Raji (cell line): ENCODE data around the gene FCHSD1.

Experiments used
- POLR2A ChIP-seq: IDR thresholded peaks from 2 replicates; pipeline ENCODE4 v1.6.1; 2011; ENCODE audit warnings: low read depth, low read length, control low read depth; ENCODE audit not compliant: insufficient read depth

FCHSD1 gene

DNA sequence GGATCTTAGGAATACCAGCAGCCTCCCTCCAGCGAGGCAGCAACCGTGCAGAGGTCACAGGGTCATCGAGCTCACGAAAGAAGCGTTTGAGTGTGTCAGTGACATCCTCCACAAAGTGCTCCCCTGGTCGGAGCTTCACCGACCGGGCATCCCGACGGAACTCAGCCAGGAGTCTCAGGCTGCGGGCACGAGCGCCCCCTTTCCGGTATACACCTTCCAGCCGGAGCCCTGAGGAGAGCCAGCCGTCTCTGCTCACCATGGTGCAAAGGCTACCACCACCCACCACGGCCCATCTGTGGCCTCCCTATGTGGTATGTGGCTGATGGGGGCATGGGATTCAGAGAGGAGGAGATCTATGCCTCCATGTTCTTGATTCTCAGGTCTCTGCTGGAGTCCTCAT is 10.8 kb upstream of the FCHSD1 start:
- TF ChIP-seq POLR2A = no peak

DNA sequence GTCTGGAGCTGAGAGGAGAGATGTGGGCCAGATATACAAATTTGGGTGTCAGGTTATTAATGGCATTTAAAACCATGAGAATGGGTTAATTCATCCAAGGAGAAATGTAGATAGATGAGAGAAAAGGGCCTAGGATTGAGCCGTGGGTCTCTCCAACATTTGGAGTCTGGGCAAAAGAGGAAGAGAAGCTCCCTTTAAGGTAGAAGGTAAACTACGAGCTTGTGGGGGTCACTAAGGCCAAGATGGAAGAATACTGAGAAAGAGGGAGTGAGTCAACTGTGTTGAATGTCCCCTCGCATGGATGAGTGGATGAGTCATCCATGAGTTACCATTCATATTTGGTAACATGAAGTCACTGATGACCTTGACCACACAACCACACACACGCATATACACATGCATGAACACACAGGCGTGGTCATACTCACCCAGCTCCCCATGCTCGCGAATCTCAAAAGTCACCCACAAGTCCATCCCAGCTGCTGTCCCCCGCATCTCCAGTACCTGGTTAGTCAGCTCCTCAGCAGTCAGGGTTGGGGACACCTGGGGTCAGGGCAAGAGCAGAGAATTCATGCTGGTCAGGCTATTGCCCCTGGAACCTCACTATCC is 6.8 kb upstream of the FCHSD1 start:
- TF ChIP-seq POLR2A = no peak

DNA sequence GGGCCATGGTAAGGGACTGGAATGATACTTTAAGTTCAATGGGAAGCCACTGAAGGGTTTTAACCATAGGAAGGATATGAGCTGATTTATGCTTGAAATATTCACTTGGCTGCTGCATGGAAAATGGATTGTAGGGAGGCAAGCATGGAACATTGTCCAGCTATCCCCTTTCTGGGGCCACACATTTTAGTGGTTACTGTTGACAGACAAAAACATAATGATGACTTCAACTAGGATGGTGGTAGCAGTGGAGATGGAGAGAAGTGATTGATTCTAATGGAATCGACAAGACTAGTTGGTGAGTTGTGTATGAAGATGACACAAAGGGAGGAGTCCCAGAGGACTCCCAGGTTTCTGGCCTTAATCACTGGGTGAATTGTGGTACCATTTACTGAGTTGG is 6.2 kb upstream of the FCHSD1 start:
- no peak for TF ChIP-seq POLR2A

DNA sequence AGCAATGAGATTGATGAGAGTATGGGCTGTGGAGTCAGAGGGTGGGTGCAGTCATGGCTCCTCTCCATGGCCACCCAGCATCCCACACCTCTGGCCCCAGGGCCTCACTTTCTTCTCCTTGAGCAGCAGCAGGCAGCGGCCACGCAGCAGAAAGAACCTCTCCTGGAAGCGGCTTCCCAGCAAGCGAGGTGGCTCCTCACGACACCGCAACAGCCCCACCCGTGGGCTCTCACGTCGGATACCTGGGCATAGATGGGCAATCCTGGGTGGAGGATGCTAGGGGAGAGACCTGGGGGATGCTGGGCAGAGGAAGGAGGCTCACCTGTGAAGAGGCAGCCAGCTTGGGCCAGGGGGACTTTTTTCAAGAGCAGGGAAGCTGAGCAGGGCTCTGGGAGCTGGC is 5.2 kb upstream of the FCHSD1 start:
- no peak for TF ChIP-seq POLR2A

DNA sequence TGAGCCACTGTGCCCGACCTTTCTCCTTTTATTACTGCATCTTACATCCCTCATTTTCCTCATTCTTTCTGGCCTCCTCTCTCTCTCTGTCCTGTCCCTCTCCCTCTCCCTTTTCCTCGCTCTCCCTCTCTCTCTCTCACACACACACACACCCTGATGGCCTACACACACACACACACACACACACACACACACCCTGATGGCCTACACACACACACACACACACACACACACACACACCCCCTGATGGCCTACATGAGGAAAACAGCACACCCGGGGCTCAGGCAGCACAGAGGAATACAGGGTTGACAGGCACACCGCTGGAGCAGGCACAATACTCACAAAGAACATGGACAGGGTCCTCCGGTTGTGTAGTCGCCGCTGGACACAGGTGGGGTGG is 3.8 kb upstream of the FCHSD1 start:
- TF ChIP-seq POLR2A = no peak

DNA sequence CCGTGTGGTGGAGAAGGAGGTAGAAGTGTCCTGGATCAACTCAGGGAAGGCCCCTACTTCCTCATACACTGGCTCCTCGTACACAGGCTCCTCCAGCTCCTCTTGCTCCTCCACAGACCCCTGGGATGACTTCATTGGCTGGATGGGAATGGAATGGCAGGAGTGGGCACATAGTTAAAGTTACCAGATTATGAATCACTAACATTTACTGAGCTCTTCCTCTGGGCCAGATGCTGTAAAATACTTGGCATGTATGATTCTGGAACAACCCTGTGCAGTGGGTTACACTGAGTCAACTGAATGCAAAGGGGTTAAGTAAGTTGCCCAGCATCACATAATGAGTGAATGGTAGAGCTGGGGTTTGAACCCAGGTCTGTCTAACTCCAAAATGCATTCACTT is 3.1 kb upstream of the FCHSD1 start:
- TF ChIP-seq POLR2A = no peak

DNA sequence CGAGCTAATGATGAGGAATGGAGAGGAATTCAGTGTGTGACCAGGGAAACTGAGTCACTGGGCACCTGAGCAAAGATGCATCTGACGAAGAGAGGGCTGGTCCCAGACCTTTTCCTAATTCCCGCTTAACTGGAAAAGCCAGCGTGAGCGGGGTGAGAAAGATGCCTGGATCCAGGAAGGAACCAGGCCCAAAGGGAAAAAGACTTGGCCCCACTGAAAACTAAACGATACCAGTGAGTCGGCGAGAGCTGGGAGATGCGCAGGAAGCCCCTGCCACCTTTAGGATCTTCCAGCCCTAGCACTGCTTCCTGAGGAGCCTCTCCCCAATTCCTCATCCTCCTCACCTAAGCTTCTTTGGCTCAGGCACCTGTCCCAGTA is 499 bp upstream of the FCHSD1 start:
- TF ChIP-seq POLR2A = no peak

DNA sequence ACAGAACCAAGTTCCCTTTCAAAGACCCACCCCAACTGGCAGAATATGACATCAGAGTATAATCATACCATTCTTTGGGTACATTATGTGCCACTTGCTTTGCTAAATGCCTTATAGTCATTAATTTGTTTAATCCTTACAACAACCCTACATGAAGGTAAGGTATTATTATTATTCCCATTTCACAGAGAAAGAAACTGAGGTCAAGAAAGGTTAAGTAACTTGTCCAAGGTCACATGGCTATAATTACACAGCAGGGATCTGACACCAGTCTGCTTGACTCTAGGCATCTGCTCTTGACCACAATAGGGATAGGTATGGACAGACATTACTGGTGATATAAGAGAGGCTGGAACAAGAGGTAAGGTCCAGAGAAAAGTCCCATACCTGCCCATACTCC is 1.2 kb downstream of the FCHSD1 start:
- no peak for TF ChIP-seq POLR2A

DNA sequence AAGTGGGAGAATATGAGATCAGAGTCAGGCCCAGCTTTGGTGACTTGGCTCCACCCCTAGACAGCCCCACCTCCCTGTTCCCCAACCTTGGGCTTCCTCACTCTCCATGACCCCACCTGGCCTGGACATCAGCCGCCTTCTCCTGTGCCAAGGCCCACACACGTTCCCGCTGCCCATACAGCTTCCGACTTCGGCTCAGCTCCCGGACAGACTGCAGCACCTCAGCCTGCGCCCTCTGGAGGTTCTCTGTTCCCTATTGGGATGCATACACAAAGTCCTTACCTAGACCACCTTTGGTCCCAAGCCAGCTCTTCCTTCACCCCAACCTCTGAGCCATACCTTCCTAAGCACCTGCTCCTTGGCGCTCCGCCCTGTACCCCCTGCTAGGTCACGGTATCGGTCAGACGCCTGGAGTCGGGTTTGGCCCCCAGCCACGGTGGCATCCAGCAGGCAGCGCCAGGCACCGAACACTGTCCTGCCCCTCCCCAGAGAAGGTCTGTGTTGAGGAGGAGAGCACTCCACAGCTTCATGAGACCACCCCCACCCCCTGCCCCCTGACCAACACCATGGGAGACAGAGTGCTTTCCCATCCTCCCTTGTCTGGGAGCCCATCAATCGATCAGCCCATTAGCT is 2.0 kb downstream of the FCHSD1 start:
- TF ChIP-seq POLR2A = no peak

DNA sequence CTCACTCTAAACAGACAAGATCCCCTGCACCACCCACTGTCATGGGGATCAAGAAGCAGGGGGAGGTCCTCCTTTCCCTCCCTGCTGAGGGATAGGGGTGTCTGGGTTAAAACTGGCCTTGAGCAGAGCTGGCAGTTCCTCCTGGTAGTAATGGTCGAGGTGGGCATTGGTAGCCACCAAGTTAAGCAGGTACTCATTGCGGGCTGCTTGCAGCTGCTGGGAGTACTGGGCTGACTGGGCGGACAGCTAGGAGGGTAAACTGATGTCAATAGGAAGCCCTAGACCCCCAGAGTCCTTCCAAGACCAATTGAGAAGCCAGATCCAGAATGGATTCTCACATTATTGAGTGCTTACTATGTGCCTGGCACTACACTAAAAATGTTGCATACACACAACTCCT is 3.4 kb downstream of the FCHSD1 start:
- no peak for TF ChIP-seq POLR2A

DNA sequence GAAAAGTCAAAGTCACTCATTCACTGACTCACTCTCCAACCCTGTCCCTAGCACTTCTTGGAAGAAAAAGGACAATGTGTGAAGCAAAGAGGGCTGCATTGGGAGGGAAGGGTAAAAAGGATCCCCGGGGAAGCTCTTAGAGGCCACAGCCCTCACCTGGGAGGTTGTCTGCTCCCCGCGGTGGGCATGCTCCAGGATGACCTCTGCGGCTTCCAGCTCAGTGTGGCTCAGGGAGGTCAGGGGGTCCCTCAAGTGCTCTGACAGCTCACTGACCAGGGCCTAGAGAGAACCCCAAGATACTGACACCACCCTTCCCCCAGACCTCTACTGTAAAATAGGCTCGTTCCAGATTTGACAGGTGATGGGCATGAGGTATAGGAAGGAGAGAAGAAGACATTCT is 4.0 kb downstream of the FCHSD1 start:
- TF ChIP-seq POLR2A = no peak

DNA sequence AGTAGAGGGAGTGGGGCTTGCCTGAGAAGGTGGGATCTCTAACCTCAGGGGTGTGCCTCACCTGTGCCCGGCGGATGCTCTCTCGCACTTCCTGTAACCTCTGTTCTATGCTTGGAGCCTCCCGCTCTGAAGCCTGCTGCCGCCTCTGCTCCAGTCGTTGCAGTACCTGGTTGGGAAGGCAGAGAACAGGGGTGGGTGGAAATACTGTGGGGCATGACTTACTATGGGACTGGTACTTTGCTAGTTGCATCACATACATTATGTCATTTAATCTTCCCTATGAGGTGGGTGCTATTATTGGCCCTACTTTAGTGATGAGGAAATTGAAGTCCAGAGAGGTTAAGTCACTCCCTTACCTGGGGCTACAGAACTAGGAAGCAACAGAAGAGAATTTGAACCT is 5.2 kb downstream of the FCHSD1 start:
- TF ChIP-seq POLR2A = no peak

DNA sequence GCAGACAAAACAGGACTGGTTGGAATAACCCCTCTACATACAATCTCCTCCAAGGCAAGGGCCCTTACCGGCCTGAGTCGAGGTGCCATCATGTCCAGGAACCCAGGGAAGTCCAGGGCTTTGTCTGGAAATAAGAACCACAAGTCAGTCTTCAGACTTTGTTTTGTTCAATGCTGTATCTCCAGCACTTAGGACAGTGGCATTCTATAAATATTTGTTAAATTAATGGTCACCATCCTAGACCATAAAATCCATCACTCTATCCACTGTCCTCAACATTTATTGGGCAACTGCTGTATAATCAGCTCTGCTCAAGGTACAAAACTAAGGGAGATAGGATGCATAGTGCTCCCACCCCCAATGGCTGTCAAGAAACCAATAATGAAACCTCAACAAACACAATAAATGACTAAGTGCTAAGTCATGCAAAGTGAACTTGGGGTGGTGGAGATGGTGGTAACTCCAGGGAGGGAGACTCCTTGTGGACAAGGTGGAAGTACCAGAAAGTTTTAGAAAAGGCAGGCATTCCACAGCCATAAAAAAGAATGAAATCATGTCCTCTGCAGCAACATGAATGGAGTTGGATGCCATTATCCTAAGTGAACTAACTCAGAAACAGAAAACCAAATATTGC is 9.5 kb downstream of the FCHSD1 start:
- no peak for TF ChIP-seq POLR2A

DNA sequence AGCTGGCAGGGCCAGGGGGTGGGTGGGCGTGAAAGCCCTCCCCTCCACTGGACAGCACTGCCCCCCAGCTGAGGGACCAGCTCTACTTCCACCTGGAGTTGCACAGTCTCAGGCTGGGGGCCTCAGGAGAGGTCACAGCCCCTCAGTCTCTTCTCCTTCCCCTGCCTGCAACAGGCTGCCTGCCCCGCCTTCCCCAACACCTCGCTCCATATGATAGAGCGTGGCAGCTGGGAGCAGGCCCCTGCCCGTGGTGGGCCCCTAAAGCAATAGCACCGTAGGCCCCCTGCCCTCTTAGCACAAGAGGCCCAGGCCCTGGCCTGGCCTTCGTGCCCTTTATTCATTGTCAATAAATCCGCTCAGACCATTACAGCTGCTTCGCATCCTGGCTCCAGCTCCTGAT is 10.5 kb downstream of the FCHSD1 start:
- no peak for TF ChIP-seq POLR2A

DNA sequence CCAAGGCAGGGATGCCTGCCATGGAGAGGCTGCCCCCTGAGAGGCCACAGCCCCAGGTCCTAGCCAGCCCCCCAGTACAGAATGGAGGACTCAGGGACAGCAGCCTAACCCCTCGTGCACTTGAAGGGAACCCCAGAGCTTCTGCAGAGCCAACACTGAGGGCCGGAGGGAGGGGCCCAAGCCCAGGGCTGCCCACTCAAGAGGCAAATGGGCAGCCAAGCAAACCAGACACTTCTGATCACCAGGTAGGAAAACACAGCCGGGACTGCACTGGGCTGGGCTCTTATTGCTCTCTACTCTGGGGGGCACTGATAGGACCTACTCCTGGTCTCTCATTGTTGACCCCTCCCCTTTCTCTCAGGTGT is 11.2 kb downstream of the FCHSD1 start:
- TF ChIP-seq POLR2A = no peak

DNA sequence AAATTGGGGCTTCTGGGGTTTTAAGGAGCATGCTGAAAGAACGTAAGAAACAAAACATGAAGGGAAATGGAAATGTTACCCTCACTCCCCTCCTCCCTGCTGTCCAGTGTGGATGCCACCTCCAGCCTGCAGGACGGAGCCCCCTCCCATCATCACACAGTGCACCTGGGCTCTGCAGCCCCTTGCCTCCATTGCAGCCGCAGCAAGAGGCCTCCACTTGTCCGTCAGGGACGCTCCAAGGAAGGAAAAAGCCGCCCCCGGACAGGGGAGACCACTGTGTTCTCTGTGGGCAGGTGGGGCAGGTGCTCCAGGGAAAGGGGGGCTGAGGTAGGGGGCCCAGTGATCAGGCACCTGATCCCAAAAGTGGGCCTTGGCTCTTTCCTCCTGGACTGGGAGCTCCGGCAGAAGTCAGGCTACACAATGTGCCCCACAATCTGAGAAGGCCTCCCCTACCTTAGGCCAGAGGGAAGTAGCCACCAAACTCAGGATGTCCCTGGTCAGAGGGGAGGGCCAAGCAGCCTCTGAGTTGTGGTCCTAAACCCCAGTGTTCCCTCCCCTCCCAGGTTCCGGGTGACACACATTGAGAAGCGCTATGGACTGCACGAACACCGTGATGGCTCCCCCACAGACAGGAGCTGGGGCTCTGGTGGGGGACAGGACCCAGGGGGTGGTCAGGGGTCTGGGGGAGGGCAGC is 11.7 kb downstream of the FCHSD1 start:
- no peak for TF ChIP-seq POLR2A
